GM18861 (cell line): Measurements from ENCODE around the gene SLC35G1.

Experiments used
- ATAC-seq: cut with Tn5 transposase; IDR thresholded peaks from one replicate; pipeline ENCODE4 v1.9.1; 2021; ENCODE audit not compliant: unreplicated experiment

SLC35G1 gene

GRCh38 chr10:93875032-93875358 is 18.8 kb upstream of the SLC35G1 start:
- ATAC-seq, result no peak

DNA sequence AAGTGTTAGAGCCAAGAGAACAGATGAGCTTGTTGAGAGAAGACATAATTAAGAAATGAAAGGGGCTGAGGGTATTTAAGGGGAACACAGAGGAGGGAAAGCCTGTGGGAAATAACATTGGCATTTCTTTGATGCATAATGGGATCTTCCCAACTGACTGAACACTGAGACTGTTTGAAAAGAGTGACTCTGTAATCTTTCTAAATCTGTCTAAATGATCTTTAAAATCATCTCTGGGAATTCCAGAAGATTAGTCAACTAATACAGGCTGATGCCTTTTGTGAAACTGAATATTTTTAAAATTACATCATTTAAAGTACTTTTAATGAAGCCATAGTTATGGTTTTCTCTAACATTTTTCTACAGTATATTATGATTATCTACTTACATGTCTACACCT is 17.4 kb upstream of the SLC35G1 start:
- ATAC-seq, result no peak

DNA sequence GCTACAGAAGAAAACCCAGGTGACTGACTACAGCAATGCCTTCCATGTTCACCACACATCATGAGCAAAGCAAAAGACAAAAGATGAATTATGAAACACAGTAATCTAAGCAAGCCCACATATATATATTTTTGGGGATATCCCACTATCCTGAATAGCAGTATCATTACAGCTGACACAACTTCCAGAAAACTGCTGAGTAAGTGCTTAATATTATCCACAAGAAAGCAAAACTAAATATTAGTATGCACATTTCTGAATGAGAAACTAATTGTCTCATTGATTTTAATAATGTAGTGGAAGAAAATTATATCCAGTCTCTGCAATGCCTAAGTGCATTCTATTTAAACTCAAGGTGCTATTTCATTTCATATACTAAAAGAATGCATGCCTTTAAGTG is 14.5 kb upstream of the SLC35G1 start:
- no peak for ATAC-seq

DNA sequence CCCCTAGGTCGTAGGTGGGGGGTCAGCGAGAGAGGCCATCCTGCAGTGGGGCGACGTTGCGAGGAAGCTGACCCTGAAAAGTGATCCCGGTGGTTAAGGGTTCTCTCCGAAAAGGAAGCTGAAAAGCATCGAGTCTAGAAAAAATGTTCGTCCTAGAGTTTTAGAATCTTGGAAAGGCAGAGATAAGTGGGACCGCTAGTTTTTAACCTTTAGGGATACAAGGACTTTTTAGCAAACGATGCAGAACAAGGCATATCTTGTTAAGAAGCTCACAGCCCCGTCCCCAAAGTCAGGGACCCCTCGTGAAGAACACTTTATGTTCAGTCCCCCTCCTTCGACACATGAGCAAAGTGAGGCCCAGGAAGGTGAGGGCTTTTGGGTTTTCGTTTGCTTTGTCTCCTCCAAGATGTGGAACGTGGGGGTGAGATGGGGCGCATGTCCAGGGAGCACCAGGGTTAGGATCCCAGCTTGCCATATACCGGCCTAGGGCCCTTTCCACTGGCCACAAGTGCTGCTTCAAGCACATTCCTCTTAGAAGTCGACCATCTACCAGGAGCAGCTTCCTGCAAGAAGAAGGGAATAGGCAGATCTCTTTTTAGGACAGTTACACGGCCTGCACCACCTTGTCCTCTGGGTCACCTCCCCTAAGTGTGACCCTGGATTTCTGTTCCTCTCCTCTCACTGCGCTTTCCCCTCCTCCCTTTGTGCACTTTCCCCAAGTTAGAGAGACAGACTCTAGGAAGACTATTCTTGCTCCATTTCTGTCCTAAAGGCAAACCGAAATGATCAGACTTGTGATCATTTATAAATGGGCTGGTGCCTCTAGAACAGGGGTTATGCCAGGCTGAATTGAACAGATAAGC is 969 bp downstream of the SLC35G1 start:
- no peak for ATAC-seq

DNA sequence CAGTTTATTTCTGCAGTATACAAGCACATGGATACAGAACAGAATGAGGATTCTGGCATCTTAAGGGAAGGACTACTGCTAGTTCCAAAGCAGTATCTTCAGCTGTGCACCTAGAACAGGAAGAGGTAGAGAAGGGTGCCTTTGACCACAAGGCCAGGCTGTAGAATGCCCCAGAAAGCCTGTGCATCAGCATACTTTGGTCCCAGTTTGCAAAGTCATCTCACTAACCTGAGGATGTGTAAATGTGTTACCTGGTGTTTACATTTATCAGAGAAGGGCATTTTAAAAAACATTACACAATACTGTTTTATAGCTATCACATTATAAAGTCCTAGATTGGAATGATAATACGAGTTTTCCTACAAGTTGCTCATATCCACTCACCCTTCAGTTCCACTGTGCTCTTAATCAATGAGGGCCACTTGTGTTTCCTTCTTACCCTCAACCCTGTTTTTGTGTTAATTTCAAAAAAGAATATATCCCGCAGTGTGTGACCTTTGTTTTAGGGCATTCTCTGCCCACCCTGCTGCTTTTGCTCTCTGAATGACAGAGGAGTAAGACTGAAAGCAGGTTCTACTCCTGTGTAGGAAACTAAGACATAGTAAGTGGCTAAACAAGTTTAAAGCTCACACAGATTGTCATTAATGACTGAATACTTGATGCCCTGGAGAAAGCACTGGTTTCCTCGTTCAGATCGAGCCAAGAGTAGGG is 3.4 kb downstream of the SLC35G1 start:
- no peak for ATAC-seq

DNA sequence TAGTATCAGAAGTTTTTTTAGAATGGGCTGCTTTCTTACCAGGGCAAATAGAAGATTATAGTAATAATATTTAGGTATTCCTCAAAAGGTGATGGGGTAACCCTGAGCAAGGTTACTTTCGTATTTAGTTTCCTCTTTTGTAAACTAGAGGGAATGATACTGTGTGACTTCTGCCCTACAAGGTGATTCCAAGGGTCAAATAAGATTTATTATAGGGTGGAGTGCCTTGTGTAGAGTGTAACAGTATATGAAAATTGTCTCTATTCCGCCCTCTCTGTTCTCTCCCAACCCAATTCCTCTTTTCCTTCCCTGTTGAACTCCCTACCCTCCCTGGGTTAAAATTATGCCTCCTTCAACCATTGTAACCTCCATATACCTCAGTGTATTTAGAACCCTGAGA is 5.3 kb downstream of the SLC35G1 start:
- no peak for ATAC-seq

GRCh38 chr10:93903051-93903450 is 9.3 kb downstream of the SLC35G1 start:
- ATAC-seq, result no peak

- ATAC-seq, result no peak
Observed at GRCh38 chr10:93904901-93905300, 11.1 kb downstream of the SLC35G1 start.

DNA sequence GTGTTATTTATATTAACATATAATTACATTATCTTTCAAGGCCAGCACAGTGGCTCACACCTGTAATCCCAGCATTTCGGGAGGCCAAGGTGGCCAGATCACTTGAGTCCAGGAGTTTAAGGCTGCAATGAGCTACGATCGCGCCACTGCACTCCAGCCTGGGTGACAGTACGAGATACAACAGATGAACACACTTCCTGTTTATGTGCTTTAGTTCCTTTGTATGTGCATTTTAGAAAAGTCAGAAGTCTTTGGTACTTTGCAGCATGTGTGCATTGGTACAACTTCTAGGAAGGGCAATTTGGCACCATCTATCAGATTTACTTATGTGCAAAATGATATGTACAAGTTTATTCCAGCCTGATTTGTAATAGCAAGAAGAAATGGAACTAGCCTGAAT is 13.3 kb downstream of the SLC35G1 start:
- no peak for ATAC-seq

DNA sequence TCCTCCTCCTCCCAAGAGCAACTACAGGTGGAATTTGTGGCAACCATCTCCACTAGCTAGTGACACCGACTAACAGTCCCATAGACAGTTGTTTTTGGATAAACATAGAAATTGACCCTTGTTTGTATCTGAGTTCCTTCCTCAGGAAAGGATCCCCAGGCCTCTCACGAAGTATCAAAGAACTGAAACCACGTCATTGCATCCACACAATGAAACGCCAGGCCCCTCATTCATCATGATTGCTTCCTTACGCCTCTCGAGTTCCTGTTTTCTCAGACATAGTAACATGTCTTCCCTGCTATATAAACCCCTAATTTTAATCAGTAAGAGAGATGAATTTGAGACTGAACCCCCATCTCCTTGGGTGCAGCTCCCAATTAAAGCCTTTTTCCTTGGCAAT is 18.1 kb downstream of the SLC35G1 start:
- ATAC-seq, result no peak

DNA sequence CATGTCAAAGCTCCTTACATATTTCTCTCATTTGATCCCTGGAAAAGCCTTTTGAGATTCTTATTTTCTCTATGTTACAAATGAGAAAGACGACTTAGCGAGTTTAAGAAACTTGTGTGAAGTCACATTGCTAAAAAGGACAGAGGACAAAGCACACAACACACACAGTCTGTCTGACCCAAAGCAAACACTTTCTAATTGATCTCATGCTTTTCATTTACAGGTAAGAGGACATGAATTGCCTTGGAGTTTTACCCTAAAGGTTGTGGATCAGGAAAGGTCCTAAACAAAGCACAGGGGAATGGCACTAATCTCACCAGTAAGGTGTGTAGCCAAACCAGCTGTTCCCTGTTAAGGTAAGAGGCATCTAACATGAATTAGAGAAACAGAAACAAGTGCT is 18.7 kb downstream of the SLC35G1 start:
- ATAC-seq, result no peak

GRCh38 chr10:93913706-93914105 is 19.9 kb downstream of the SLC35G1 start:
- ATAC-seq, result no peak

- ATAC-seq, result no peak
Observed at GRCh38 chr10:93915598-93915997, 21.8 kb downstream of the SLC35G1 start.

DNA sequence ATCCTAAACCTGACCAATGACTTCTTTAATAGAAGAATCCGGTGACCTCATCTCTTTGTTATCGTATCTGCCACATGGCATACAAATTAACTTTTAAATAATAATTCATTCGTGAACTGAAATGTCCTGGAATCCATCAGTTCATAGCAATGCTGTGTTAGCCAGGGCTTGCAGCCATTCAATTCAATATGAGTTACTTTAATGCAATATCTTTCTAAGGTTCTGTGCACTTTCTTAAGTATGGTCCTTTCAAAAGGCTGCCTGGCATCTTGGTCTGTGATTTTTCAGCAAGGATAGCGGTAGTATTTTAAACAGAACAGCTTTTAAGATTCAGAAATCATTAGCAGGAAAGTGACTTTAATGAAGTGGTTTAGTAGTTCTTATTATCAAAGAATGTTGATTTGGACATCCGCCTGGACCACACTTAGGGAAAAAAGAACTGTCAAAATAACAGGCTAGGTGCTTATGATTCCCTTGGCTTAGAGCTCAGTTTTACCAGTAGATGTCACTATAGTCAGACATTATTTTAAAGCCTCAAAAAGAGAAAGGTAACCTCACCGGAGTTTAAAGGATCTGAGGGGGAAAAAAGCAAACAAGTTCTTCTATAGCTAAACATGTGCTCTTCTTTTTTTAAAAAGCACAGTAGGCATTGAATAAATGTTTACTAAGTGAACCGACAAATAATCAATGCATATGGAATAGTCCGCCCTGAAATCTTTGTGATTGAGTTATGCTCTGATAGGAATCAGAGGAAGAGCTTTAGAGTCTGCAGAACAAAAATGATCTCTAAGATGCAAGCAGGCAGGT is 22.7 kb downstream of the SLC35G1 start:
- ATAC-seq, result no peak

- ATAC-seq, result no peak
Observed at GRCh38 chr10:93917064-93917391, 23.2 kb downstream of the SLC35G1 start.

- ATAC-seq, result no peak
Observed at GRCh38 chr10:93917821-93918220, 24.0 kb downstream of the SLC35G1 start.

- ATAC-seq, result no peak
Observed at GRCh38 chr10:93921338-93921737, 27.6 kb downstream of the SLC35G1 start.

DNA sequence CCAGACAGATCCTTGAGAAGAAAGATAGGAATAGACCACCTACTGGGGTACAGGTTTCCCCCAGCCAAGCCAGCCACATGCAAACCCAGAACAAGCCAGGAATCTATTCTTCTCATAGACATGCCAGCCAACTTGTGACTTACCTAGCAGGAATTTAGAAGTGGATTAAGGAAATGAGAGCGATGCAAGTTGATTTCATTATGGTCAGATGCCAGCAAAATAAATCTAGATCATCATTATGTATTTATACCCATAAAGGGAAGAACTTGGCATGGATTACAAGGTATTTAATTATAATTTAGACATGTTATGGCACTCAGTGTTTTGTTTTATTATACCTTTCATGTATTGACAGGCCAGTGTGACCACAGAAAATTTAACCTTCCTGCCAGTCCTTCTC is 32.8 kb downstream of the SLC35G1 start:
- no peak for ATAC-seq

DNA sequence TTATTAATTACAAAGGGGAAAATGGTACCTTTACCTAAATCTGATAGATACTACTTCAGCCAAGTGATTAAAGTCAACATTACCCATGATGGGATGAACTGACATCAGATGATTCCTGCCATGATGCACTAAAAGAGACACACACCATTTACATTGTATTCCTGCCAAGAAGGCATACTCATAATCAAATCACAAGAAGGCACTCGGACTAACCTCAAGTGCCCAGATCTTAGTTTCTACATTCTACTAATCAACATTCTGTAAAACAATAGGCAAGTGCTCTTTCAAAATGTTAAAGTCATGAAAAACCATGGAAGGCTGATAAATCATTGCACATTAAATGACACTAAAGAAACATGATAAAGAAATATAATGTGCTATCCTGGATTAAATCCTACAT is 44.4 kb downstream of the SLC35G1 start:
- no peak for ATAC-seq

DNA sequence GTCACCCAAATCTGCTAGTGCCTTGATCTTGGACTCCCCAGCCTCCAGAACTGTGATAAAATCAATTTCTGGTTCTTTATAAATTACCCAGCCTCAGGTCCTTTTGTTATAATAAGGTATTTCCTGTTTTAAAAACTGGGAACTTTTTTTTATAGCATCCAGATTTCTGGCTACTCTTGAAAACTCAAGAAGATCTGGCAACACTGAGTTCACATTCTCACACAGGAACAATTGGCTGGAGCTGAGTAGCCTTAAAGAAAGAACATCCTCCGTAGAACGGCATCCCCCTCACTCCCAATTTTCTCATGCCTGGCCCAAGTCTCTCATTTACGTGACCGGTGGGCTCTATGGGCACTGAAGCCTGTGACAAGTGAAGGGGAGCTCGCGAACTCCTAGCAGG is 47.1 kb downstream of the SLC35G1 start:
- no peak for ATAC-seq

DNA sequence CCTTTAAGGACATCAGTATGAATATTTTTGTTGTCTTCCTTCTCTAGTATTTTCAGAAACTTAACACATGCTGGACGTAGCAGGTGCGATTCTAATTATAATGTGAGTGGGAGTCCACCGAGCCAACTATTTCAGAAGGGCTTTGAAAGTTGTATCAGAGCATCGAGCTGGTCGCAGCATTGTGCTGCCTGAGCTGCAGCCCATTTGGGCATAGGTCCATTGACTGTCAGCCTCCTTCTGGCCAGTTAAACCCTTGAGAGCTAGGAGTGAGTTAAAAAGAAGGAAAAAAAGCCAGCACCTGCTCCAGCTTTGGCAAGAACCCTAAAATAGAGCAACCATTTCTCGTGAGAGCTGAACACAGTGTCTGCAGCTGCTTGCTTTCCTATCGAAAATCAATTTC is 47.8 kb downstream of the SLC35G1 start:
- ATAC-seq, result no peak

DNA sequence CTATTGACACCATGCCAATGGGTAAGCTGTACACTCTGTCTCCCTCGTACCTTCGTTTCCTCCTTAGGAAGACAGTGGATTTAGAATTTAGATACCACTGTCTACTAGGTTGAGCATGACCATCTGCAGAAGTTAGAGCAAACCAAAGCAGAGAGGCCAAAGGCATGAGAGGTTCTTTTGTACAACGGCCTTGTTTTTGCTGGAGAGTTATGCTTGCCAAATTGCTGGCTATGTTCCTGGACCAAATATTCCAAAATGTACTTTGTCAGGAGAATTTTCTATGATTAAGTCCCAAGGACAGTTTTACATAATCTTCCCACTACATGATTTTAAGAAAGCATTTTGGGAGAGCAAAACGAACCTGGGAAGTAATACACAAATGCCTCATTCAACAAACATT is 52.0 kb downstream of the SLC35G1 start:
- ATAC-seq, result no peak
